Tibial artery (tissue), 4 donors: ENCODE measurements around the gene TLR9.

ENCODE experiments used
- DNase-seq, 2 donors: peaks; one replicate each; pipeline ENCODE4 v3.0.0-alpha.2; 2019
- H3K27ac ChIP-seq, 2 donors: fragments of 200-600 bp; sonication (generic) in 1 of 2; 1 replicate in 1 of 2; 2 replicates in 1 of 2; pipeline ENCODE4 v1.5.1; 2018 to 2019; ENCODE audit warnings: mild to moderate bottlenecking in 1 of 2
- H3K27me3 ChIP-seq, 2 donors: fragments of 200-600 bp; sonication (generic) in 1 of 2; one replicate each; pipeline versions ENCODE4 v1.5.1 to v1.6.0; 2016 to 2019
- H3K36me3 ChIP-seq, 3 donors: fragments of 200-600 bp; sonication (generic) in 2 of 3; one replicate each; pipeline ENCODE4 v1.5.1; 2016 to 2019; ENCODE audit warnings: mild to moderate bottlenecking in 2 of 3
- H3K4me1 ChIP-seq, 4 donors: fragments of 200-600 bp; sonication (generic) in 2 of 4; 1 replicate in 3 of 4; 2 replicates in 1 of 4; pipeline ENCODE4 v1.5.1; 2016 to 2019
- H3K4me3 ChIP-seq, 2 donors: fragments of 200-600 bp; sonication (generic) in 1 of 2; 1 replicate in 1 of 2; 2 replicates in 1 of 2; pipeline ENCODE4 v1.5.1; 2018 to 2019; ENCODE audit warnings: mild to moderate bottlenecking in 2 of 2
- H3K9me3 ChIP-seq, 3 donors: fragments of 200-600 bp; sonication (generic) in 1 of 3; one replicate each; pipeline ENCODE4 v1.5.1; 2016 to 2019
- CTCF ChIP-seq, 2 experiments: fragments of 200-600 bp in 1 of 2; fragments of 450-650 bp in 1 of 2; IDR thresholded peaks; one replicate each; pipeline ENCODE4 v1.5.1; 2017 to 2019; ENCODE audit warnings: antibody characterized with exemption in 2 of 2, mild to moderate bottlenecking in 1 of 2, moderate library complexity in 1 of 2
- intact Hi-C: fragments of 100-400 bp; cut with DNase I; formaldehyde crosslinking; loops from one replicate; pipeline ENCODE4 v1.15.0; 2023; ENCODE audit warnings: low total_unique reads

The TLR9 gene

GRCh38 chr3:52211268-52211891 lies 14.1 kb downstream of the TLR9 start:
- no peaks in the 10 kb centered on the region for H3K27me3 ChIP-seq
- H3K36me3 ChIP-seq, result peaks cover 74 to 95% (median 93%) of the 10 kb centered on the region in 3 donors
- no peaks in the 10 kb centered on the region for H3K9me3 ChIP-seq
- H3K4me3 ChIP-seq, result no peak overlapping the region
- H3K27ac ChIP-seq, result no peak overlapping the region
- TF ChIP-seq CTCF (IDR thresholded peaks at IDR 0.05), result no peak
- peaks cover 0 to 1% (median under 1%) of the 10 kb centered on the region in 4 donors for H3K4me1 ChIP-seq
- intact Hi-C loops, result no loop called here
- DNase-seq, result no peak

- no peak for TF ChIP-seq CTCF (IDR thresholded peaks at IDR 0.05)
- Histone ChIP-seq H3K9me3 (no peaks in the 10 kb centered on the region), H3K27ac (no peak overlapping the region), H3K4me1 (no peaks in the 10 kb centered on the region), H3K27me3 (no peaks in the 10 kb centered on the region), H3K4me3 (no peak overlapping the region), H3K36me3 (peaks cover 82 to 100% (median 97%) of the 10 kb centered on the region in 3 donors)
- DNase-seq, result no peak
- intact Hi-C loops, result no loop called here
These were observed 14.8 kb downstream of the TLR9 start for GRCh38 chr3:52210550-52211046.

- Histone ChIP-seq H3K4me3 (no peak overlapping the region), H3K27me3 (no peaks in the 10 kb centered on the region), H3K27ac (no peak overlapping the region), H3K36me3 (peaks cover 87 to 100% (median 97%) of the 10 kb centered on the region in 3 donors), H3K9me3 (no peaks in the 10 kb centered on the region), H3K4me1 (no peaks in the 10 kb centered on the region)
- DNase-seq, result no peak
- TF ChIP-seq CTCF (IDR thresholded peaks at IDR 0.05), result no peak
- intact Hi-C loops, result no loop called here
These were observed 15.4 kb downstream of the TLR9 start for GRCh38 chr3:52210037-52210436.

GRCh38 chr3:52208556-52208955 lies 16.9 kb downstream of the TLR9 start:
- H3K36me3 ChIP-seq, result peaks cover 95 to 100% (median 97%) of the 10 kb centered on the region in 3 donors
- DNase-seq, result no peak
- H3K4me3 ChIP-seq, result no peak overlapping the region
- no peaks in the 10 kb centered on the region for H3K4me1 ChIP-seq
- no peaks in the 10 kb centered on the region for H3K27me3 ChIP-seq
- no peak overlapping the region for H3K27ac ChIP-seq
- no peaks in the 10 kb centered on the region for H3K9me3 ChIP-seq
- intact Hi-C loops, result no loop called here
- no peak for TF ChIP-seq CTCF (IDR thresholded peaks at IDR 0.05)

- intact Hi-C loops, result no loop called here
- H3K36me3 ChIP-seq, result peaks cover 82 to 95% (median 89%) of the 10 kb centered on the region in 3 donors
- H3K9me3 ChIP-seq, result no peaks in the 10 kb centered on the region
- no peak overlapping the region for H3K4me3 ChIP-seq
- no peak overlapping the region for H3K27ac ChIP-seq
- H3K4me1 ChIP-seq, result no peaks in the 10 kb centered on the region
- TF ChIP-seq CTCF (IDR thresholded peaks at IDR 0.05), result no peak
- no peaks in the 10 kb centered on the region for H3K27me3 ChIP-seq
- no peak for DNase-seq
These were observed 19.6 kb downstream of the TLR9 start for GRCh38 chr3:52205727-52206372.
